Activated CD8-positive, alpha-beta memory T cell treated with anti-CD3 and anti-CD28 coated beads for 48 hours (primary cell): ENCODE results near the gene LEMD3.
"Not testable (repeated sequence)": the region's sequence is repeated elsewhere in the genome, so short reads cannot be mapped to it uniquely, and the experiment has no call there.

ENCODE experiments used
- DNase-seq, 3 experiments: peaks; one replicate each; pipeline ENCODE4 v3.0.0-alpha.2; 2020; ENCODE audit warnings: low read depth in 2 of 3, low spot score in 2 of 3

LEMD3 gene

GRCh38 chr12:65277994-65278575, 108.7 kb downstream of the LEMD3 start:
- DNase-seq = no peak

DNA sequence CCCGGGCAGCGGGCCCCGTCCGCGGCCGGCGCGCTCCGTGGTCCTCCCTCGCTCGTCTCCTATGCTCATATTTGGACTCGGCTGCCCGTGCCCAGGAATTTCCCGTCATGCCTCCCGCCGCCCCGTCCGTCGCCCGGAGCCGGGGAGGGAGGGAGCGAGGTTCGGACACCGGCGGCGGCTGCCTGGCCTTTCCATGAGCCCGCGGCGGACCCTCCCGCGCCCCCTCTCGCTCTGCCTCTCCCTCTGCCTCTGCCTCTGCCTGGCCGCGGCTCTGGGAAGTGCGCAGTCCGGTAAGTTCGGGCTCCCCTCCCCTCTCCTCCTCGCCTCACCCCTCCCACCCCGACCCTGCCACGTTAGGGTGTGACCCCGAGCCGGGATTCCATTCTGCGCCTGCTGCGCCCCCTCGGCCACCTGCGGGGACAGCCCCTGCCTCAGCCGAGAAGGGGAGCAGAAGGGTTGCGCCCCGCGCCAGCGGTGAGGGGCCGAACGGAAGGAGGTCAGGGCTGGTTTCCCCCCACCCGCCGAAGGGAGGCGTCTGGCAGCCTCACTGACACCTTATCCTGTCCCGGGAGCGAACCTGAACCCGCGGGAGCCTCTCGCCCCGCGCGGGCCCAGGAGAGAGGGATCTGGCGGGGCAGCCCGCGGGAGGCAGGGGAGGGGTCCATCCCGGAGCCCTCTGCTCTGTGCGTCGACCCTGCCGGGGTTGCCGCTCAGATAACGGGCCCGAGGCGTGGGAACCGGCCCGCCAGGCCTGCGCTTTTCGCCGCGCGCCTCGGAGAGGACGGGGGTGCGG, 109.4 kb downstream of the LEMD3 start, which contains the start of gene MSRB3:
Gene MSRB3 (plus strand): TSS at position 108 of the 793 bp plus-strand sequence. CDS start 29,897 bp downstream, outside the sequence.
- no peak for DNase-seq

GRCh38 chr12:65279369-65280112, 110.2 kb downstream of the LEMD3 start:
- DNase-seq = no peak

DNA sequence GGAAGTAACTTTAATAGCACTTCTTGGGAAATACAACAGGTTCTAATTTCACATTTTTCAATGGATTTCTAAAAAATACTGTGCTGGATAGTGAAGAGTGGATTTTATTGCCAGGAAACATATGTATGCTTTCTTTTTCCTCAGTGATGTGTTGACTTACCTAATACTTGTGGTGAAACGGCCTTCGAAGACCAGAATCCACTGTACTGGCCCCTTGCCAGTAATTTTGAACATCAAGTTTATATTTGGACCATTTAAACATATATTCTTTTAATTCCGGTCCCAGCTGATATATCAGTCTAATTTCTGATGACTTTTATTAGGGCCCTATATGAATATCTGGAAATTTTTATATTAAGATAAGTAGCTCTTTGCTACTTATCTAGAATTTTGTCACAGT, 110.9 kb downstream of the LEMD3 start:
- DNase-seq = no peak

- DNase-seq = no peak
Measured at GRCh38 chr12:65282840-65283239, 113.5 kb downstream of the LEMD3 start.

DNA sequence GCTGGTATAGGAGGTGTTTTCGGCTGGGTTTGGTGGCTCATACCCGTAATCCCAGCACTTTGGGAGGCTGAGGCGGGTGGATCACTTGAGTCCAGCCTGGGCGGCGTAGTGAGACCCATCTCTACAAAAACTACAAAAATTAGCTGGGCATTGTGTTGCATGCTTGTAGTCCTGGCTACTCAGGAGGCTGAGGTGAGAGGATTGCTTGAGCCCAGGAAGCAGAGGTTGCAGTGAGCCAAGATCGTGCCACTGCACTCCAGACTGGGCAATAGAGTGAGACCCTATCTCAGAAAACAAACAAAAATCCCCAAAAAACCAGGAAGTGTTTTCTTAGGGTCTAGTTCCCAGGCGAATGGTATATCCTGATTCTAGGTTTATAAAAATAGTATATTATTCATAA, 116.1 kb downstream of the LEMD3 start:
- DNase-seq = not testable (repeated sequence)

DNA sequence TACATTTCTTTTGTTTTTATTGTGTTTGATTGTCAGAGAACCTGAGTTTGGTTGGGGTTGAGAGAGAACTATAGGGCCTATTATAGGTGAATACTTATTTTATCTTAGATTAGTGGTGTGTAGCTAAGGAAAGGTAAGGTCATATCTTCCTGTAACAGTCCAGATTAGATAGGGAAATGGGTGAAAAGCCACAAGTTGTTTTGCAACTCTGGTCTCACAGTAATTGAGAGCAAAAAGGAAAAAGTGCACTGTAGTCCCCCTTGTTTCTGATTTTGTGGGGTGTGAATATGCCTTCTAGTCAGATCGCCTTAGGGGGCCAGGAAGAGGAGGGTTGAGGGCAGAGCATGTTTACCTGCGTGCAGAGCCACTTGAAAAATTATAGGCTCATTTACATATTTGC, 118.0 kb downstream of the LEMD3 start:
- no peak for DNase-seq

DNA sequence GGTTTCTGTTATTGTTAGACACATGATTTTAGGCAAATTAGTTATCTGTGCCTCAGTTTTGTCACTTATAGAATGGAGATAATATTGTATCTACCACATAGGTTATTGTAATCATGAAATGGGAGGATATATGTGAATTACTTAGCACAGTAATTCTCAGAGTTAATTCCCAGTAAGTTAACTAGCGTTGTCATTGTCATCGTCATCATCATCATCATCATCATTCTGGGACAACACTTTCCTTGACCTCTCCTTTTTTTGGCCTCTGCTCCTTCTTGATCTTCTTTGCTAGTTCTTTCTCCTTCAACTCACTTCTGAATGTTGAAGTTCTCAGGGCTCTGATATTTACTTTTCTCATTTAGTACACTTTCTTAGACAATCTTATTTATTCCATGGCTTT, 122.9 kb downstream of the LEMD3 start:
- no peak for DNase-seq

- DNase-seq = no peak
Measured at GRCh38 chr12:65293735-65294134, 124.4 kb downstream of the LEMD3 start.

GRCh38 chr12:65294641-65295262, 125.4 kb downstream of the LEMD3 start:
- no peak for DNase-seq

DNA sequence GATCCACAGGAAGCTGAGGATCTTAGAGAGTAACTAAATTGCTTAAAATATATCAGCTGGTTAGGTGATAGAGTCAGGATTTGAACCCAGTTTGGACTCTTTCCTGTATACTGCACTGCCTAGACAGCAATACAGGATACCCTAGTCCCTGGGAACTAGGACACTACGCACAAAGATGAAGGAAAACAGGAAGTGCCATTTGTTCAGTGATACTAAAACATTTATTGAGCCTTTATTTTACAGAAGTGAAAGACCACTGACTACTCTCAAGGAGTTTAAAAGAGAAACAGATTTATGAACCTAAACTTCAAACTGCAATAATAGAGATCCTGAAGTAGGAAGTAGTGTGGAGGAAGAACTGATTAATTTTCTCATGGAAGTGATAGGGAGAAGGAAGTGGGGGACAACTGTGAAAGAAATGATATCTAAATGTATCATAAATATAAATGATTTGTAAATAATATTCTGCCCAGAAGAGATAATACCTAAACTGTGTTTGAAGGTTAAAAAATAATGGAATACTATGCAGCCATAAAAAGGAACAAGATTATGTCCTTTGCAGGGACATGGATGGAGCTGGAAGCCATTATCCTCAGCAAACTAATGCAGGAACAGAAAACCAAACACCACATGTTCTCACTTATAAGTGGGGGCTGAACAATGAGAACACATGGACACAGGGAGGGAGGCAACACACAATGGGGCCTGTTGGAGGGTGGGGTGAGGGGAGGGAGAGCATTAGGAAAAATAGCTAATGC, 127.3 kb downstream of the LEMD3 start:
- no peak for DNase-seq
